22Rv1 (cell line): ENCODE results near the gene MSRB3.

ENCODE experiments used
- CTCF ChIP-seq: fragments of 450-650 bp; IDR thresholded peaks from 2 replicates; pipeline ENCODE4 v1.5.1; 2017; ENCODE audit warnings: mild to moderate bottlenecking
- ZFX ChIP-seq: fragments of 450-650 bp; IDR thresholded peaks from 2 replicates; pipeline ENCODE4 v1.6.1; 2017; ENCODE audit warnings: antibody characterized with exemption, borderline replicate concordance

GRCh38 chr12:65355461-65355860, 77.0 kb downstream of the MSRB3 start:
- TF ChIP-seq CTCF (no peak), ZFX (no peak)
